ENCODE measurements around the gene GMDS.

The GMDS gene

DNA sequence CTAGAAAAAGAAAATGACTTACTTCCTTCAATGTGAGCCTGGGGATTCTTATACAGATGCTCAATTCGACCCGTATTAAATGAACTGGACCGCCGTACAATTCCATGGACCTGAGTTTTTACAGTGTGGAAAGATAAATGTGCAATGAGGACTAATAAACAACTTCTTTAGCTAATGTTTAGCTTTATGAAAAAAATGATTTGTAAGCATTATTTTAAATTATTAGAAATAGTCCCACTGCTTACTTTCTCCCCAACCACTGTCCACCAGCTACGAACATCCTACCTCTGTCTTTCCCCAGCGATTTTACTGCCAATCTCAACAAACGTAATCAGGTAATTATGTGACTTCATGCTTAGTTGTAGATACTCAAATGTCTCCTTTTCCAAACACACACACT is 128.0 kb downstream of the GMDS start:
- no peak overlapping the region for H3K4me3 ChIP-seq (ENCODE audit: low read depth, low read length)
- DNase-seq (ENCODE audit: low read depth), result no peak

DNA sequence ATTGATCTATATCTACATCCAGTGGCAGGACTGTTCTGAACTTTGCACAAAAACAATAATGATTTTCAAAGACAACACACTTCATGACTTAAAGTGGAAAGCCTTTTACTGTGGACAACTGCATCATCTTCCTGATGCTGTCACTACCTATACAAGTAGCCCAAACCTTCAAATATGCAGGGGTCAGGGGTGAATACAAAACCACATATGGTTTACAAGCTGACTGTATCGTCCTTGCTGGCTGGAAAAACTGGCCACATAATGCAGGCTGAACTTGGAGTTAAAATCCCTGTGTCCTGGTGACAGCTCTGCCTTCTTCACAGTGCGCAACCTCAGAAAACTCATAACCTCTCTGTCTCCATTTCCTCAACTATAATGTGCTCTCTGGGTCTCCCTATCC is 128.9 kb downstream of the GMDS start:
- no peak for DNase-seq (ENCODE audit: low read depth)
- H3K4me3 ChIP-seq (ENCODE audit: low read depth, low read length), result no peak overlapping the region

DNA sequence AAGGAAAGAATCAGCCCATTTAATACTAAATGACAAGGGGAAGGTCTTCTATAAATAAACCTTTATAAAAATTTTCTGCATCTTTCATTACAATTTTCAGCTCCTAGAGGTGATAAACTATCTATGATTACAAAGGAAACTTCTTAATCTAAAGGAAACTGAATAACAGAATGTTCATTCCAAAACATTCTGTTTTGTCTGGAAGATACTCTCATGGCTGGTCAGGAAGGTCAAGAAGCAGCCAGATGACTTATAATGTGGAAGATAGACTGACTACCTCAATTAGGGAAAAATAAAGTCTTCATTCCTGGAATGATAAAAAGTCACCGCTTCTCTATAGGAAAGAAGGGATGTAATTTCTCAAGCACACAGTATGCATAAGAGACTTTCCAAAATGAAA is 131.3 kb downstream of the GMDS start:
- no peak overlapping the region for H3K4me3 ChIP-seq (ENCODE audit: low read depth, low read length)
- DNase-seq (ENCODE audit: low read depth), result no peak

DNA sequence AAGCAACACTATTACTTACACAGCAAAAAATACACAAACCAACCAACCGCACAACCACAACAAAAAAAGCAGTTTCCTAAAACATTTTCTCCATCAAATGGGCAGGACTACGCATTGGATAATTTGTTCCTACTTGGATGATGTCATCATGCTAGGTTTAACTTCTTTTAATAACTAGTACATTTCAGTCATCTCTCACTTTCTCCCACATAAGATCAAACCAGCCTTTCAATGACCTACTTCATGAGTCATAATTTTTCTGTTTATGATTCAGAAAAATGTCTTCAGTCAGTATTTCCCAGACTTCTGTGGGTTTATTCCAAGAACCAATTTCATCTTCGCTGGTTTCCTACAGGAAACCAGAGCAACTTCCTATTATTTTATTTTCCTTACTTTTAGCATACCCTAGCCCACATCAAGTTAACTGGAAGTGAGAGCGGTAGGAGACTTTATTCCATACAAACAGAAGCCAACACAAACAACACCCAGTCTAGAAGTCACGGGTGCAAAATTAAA is 134.2 kb downstream of the GMDS start:
- no peak overlapping the region for H3K4me3 ChIP-seq (ENCODE audit: low read depth, low read length)
- no peak for DNase-seq (ENCODE audit: low read depth)

DNA sequence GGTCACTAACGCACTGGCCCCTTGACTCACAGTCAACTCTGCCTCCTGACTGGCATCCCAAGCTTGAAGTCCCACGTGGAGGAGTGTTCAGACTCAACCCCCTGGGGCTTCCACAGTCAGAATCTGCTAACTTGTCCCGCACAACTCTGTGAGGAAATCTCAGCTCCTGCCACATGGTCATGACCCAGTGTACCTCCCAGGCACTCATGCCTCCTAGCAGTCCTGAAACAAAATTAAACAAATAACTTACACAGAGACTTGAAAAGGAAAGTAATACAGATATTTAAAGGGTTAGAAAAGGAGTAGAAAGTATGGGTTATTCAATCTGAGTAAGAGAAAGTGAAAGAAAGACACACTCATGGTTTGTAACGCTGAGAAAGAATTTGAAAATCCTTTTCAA is 134.9 kb downstream of the GMDS start:
- DNase-seq (ENCODE audit: low read depth), result no peak
- no peak overlapping the region for H3K4me3 ChIP-seq (ENCODE audit: low read depth, low read length)

DNA sequence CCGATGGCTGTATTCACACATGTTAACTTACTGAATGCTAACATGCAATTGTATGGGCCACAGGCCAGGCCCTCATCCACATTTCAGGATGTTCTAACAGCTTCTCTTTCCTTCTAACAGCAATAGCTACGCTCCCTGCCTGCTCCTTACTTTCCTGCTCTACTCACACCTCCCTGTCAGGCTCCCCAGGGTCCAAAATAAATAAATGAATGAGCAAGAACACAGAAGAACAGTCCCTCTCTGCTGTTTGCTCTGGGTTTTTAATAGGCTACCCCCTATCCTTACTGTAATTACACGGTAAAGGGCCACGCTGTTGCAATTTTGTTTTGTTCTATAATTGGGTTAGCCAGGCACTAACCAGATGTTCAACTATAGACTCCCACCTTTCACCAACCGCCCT is 135.6 kb downstream of the GMDS start:
- no peak for DNase-seq (ENCODE audit: low read depth)
- no peak overlapping the region for H3K4me3 ChIP-seq (ENCODE audit: low read depth, low read length)

DNA sequence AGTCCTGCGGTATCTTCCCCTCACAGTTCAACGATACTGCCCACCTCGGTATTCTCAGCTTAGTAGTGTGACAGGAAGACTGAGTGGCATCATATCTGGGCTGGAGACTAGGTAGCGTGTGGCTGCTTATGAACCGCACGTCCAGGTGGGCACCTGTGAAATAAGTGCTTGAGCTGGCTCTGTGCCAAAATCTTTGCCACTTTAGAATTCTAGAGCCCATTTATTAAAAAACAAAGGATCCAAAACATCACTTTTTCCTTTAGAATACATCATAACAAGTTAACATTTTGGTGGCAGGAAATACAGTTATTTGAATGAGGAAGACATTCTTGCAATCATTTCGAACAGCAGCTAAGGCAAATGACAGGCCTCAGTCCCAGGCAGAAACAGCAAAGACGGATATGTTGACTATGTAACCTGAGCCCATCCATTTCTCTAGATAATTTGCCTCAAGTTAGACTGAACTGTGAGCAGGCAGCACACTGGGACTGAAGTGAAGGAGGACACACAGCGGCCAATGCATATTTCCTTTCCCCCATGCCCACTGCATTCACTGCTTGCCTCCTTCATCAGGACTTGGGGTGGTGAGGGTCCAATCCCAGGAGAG is 136.6 kb downstream of the GMDS start:
- DNase-seq (ENCODE audit: low read depth), result no peak
- H3K4me3 ChIP-seq (ENCODE audit: low read depth, low read length), result no peak overlapping the region

DNA sequence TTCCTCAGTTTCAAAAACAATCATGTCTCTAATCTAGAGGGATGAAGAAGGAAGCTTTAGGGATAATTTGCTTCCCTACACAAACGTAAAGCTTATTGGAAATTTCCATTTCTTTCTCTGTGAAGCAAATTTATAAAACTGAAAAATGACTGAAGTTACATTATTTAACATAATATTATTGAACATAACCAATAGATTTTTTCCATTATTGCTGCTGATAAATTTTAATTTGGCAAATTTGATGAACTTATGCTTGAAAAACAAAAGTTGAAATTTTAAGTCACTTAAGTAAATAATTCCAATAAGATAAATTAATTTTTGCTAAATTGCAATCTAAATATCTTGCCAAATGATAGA is 140.9 kb downstream of the GMDS start:
- no peak for DNase-seq (ENCODE audit: low read depth)
- H3K4me3 ChIP-seq (ENCODE audit: low read depth, low read length), result no peak overlapping the region

DNA sequence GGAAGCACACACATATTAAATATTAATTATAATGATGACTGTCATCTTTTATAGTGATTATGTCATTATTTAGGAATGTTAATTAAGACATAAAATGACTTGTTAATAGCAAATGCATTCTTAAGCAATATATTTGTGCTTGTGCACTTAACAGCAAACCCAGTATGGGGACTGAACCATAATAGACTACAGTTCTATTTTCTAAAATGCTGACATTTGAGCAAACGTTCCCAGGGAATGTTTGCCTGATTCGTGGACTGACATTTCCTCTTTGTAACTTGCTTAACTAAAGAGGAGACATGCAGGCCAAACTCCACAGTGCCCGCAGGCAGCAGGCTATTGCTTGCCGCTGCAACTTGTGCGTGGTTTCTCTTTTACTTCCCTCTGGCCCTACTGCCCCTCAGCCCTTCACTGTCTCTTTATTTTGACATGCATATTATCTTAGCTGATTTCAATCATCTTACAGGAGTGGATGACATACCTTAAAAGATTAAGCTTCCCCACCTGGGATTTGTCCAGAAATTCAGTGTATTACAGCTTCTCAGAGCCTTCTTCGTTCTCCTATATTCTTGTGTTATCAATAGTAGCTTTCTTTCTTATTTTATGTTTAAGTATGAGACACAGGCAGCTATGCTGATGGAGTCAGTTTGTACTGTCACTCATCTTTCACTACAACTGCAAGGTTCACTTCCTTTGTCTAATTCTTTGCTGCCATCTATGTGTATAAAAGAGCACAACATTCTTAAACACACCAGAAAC is 141.5 kb downstream of the GMDS start:
- no peak overlapping the region for H3K4me3 ChIP-seq (ENCODE audit: low read depth, low read length)
- no peak for DNase-seq (ENCODE audit: low read depth)

DNA sequence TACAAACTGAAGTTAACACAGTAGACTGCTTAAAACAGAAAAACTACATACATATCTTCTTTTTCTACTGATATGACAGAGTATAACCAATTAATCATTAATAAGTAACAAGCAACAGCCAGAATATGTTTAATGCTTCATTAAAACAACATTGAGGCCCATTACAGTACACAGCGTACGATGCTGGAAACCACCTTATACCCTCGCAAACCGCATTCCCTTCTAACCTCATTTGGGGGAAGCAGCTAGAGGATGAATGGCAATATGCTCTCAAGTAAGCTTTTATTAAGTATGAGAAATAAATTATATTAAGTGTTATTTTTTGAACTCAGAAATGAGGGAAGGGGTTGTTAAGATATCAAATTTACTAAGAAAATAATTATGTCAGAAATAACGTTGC is 142.4 kb downstream of the GMDS start:
- DNase-seq (ENCODE audit: low read depth), result no peak
- H3K4me3 ChIP-seq (ENCODE audit: low read depth, low read length), result no peak overlapping the region

DNA sequence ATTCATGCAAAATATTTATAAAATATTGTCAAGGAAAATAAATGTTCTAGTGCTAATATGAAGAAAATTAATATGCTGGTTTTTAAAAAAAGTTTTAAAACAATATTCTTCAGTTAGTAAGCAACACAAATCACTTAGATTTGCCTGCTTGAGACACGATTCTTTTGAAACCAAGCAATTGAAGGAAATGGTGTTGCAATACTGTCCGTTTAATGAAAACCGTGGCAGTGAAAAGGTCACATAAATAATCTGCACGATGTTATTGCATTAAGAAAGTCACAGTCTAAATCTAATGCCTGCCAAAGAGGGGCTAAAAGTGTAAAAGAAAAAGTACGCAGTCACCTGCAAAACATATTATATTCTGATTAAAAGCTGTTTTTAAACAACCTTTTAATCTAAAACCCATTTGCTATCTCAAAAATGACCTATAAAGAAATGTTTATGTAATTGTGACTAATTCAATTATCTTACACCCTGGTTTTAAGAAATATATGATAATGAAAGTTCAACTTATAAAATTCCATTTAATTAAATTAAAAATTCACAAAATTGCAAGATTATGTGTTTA is 143.0 kb downstream of the GMDS start:
- DNase-seq (ENCODE audit: low read depth), result no peak
- H3K4me3 ChIP-seq (ENCODE audit: low read depth, low read length), result no peak overlapping the region

DNA sequence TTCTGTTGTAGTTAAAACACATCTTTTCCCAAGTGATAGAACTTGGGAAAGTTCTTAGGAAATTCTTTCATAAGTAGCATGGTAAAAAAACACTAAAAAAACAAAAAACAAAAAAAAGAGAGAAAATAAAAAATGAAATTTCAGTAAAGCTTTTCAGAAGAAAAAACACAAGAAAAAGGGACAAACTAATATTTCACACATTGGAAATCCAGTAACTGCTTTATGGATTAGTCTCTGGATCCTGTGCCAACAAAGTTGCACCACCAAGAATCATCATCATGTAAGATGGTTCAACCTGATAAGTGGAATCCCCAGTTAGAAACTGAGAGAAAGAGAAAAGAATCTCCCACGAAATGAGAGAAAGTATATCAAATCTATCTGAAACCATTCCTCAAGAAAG is 144.2 kb downstream of the GMDS start:
- no peak for DNase-seq (ENCODE audit: low read depth)
- no peak overlapping the region for H3K4me3 ChIP-seq (ENCODE audit: low read depth, low read length)

DNA sequence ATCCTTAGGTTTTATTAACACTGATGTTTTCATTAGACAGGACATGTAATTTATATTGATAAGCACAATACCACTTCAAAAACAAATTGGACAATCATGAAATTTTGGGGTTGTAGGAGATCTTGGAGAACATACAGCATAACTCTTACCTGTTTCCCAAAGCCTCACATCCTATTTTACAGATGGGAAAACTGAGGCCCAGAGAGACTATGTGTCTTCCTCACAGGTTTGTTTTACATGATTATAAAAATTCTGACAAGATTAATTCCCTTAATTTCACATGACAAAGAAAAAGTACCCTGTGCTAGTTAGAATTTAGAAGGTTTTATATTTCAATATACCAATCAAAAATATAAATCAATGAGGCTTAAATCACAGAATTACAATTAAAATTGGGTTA is 145.5 kb downstream of the GMDS start:
- DNase-seq (ENCODE audit: low read depth), result no peak
- no peak overlapping the region for H3K4me3 ChIP-seq (ENCODE audit: low read depth, low read length)

DNA sequence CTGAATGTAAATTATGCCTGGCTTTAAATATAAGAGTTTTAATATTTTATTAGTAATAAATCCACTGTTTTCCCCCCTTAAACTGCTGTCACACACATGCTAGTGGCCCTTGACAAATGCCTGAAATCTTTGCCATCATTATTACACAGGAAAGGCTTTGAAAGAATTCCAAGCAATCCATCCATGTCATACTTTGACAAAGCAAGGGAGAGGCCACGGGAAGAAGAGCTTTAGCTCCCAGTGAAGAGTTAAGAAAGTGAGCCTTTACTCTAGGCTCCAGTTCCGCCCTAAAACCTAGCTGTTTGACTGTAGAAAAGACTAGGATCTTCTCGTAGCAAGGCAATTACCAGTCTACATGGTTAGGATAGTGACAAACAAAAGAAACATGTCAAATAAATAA is 147.9 kb downstream of the GMDS start:
- no peak for DNase-seq (ENCODE audit: low read depth)
- H3K4me3 ChIP-seq (ENCODE audit: low read depth, low read length), result no peak overlapping the region

DNA sequence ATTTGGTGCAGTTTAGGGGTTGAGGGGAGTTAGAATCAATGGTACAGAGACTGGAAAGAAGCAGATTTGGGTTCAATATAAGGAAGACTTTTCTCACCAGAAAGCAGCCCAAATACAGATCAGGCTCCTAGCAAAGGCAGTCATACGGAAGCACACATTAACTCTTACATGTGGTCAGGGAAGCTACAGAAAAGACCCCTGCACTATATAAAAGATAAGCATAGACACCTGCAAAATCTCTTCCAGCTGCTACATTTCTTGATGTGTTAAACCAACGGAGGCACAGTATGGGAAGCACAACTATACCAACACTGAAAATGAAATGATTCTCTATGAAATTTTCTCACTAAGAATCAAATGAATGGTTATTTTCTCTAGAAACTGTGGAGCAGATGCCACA is 150.8 kb downstream of the GMDS start:
- DNase-seq (ENCODE audit: low read depth), result no peak
- no peak overlapping the region for H3K4me3 ChIP-seq (ENCODE audit: low read depth, low read length)

DNA sequence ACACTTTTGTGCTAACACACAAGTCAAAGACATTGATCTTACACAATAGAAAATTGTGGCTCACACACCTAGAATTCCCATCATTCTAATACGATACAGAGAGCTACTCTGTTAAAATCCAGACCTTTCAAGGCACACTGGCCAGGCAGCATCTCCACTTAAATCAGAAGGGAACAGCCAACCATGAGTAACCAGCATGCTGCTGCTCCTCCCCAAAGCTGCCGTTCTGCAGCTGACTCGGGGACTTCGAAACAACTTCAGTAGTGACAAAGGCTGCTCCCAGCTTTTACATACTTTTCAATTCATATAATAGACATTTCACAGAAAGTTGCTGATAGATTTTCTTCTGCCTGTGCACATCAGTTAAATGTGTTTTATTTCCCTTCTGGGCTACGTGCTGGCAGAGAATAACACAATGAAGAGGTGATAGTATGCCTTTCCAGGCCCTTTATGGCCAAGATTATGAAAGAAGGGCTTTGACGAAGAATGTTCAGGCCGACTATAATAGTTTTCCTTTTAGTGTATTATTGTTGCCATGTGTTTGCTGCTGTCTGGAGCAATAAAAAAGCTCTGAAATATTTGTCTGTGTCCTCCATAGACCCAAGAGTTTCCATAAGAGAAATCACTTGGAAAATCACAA is 159.0 kb downstream of the GMDS start:
- no peak for DNase-seq (ENCODE audit: low read depth)
- no peak overlapping the region for H3K4me3 ChIP-seq (ENCODE audit: low read depth, low read length)

DNA sequence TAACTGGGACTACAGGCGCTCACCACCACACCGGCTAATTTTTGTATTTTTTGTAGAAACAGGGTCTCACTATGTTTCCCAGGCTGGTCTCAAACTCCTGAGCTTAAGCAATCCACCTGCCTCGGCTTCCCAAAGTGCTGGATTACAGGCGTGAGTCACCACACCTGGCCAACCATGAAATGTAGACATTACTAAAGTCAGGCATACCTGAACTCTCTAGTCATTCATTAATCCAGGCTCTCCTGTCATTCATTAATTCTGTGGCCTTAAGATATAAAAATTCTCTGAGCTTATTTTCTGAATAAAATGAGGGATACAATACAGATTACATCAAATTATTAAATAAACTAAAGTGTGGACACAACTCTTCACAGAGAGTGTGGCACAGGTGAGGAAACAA is 159.7 kb downstream of the GMDS start:
- no peak for DNase-seq (ENCODE audit: low read depth)
- H3K4me3 ChIP-seq (ENCODE audit: low read depth, low read length), result no peak overlapping the region

DNA sequence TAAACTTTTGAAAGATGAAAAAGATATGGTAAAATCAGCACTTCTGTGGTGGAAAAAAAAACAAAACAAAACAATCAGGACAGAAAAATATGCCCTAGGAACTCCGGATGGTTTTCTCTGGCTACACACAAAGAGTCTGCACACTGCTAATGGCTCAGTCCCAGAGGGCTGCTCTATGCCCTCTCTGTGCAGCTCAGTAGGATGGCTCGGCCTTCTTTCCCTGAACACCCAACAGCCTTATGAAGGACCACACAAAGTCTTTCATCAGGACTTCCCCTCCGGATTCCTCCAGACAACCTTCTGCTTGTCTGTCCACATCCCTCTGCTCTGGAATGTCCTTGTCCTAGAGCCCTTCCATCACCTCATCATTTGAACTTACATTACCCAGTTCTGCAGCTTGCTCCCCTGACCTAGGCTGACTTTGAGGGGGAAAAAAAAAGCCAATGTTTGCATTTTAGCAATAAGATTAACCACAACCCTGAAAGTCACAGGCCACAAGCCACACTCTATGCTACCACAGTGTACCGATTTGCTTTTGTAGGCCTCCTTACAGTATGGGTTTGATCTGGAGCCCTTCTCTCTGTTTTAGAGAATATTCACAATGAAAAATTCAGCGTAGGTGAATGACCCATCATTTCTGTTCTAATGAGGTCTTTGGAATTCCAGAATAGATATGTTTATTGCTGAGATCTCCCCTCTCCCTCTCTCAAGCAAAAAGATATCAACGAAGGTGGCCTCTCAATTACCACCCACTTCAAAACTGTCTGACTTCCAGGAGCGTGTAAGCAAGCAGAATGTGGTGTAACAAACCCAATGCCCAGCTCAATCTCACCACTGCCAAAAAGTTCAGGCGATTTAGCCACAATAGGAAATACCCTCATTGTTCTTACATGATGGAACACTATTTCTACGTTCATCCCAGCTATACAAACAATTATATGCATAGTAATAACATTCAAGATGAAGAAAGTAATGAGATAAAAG is 164.0 kb downstream of the GMDS start:
- H3K4me3 ChIP-seq (ENCODE audit: low read depth, low read length), result no peak overlapping the region
- DNase-seq (ENCODE audit: low read depth), result no peak

DNA sequence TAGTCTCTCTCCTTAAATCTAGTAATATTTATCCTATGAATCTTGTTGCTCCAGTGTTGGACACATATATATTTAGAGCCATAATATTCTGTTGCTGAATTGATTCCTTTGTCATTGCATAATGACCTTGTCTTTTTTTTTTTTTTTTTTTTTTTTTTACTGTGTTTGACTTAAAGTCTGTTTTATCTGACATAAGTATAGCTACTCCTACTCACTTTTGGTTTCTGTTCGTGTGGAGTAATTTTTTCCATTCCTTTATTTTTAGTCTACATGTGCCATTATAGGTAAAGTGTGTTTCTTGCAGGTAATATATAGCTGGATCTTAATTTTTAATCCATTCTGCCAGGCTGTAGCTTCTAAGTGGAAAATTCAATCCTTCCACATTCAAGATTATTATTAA is 166.5 kb downstream of the GMDS start:
- DNase-seq (ENCODE audit: low read depth), result no peak
- H3K4me3 ChIP-seq (ENCODE audit: low read depth, low read length), result no peak overlapping the region

DNA sequence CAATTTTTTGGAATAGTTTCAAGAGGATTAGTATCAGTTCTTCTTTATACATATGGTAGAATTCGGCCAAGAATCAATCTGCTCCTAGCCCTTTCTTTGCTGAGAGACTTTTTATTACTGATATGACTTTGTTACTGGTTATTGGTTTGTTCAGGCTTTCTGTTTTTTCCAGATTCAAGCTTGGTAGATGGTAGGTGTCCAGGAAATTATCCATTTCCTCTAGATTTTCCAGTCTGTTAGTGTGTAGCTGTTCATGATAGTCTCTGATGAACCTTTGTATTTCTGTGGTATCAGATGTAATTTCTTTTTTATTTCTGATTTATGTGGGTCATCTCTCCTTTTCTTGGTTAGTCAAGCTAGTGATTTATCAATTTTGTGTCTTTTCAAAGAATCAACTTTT is 167.6 kb downstream of the GMDS start:
- no peak for DNase-seq (ENCODE audit: low read depth)
- H3K4me3 ChIP-seq (ENCODE audit: low read depth, low read length), result no peak overlapping the region

Measured in skeletal muscle cell (primary cell).